ENCODE measurements around the gene PARM1.

Gene PARM1

DNA sequence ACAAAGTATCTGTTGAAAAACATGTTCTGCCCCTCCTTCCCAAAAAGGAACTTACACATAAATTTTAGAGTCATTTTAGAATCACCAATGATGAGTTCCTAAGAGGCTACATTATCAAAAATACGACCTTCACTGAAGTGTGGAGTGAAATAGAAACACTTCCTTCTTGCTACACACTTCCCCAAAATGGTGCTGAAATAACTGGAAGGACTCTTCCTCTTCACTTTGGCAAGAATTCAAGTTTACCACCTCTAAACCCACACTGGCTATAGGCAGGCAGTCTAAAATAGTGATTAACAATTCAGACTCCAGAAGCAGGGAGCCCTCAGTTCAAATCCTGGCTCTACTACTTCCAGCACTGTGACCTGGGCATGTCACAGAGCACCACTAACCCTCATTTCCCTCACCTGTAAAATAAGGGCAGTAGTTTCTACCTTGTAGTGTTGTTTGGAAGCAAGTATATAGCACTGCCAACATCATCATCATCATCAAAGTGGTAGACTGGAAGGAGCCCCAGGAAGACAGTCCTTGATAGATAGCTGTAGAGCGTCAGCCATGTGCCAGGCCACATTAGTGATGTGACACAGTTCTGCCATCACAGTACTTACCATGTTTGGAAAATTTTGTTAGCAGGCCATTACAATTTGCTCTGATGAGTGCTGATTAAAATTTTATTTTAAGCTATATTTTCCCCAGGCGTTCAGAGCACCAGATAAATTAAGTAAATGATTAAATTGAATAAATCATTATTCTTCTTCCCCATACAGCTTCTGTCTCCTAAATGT is 103.3 kb downstream of the PARM1 start:
- H3K27me3 ChIP-seq (ENCODE audit: insufficient read depth, poor library complexity, severe bottlenecking): no peaks in the 10 kb centered on the region
- TF ChIP-seq, protein P1, sequence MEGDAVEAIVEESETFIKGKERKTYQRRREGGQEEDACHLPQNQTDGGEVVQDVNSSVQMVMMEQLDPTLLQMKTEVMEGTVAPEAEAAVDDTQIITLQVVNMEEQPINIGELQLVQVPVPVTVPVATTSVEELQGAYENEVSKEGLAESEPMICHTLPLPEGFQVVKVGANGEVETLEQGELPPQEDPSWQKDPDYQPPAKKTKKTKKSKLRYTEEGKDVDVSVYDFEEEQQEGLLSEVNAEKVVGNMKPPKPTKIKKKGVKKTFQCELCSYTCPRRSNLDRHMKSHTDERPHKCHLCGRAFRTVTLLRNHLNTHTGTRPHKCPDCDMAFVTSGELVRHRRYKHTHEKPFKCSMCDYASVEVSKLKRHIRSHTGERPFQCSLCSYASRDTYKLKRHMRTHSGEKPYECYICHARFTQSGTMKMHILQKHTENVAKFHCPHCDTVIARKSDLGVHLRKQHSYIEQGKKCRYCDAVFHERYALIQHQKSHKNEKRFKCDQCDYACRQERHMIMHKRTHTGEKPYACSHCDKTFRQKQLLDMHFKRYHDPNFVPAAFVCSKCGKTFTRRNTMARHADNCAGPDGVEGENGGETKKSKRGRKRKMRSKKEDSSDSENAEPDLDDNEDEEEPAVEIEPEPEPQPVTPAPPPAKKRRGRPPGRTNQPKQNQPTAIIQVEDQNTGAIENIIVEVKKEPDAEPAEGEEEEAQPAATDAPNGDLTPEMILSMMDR (IDR thresholded peaks at IDR 0.05; ENCODE audit: insufficient read depth, low read length): no peak
- peak; percentile 99 for TF ChIP-seq SPI1 (IDR thresholded peaks at IDR 0.05; ENCODE audit: borderline replicate concordance, low read depth)
- peak overlapping the region; percentile 48 for H3K27ac ChIP-seq (replicated peaks)
- DNase-seq (ENCODE audit: low read depth in 1 of 2, low spot score in 1 of 2): peak; percentile 3 to 67
- H3K4me3 ChIP-seq (replicated peaks; ENCODE audit: insufficient read depth, low read length): no peak overlapping the region

DNA sequence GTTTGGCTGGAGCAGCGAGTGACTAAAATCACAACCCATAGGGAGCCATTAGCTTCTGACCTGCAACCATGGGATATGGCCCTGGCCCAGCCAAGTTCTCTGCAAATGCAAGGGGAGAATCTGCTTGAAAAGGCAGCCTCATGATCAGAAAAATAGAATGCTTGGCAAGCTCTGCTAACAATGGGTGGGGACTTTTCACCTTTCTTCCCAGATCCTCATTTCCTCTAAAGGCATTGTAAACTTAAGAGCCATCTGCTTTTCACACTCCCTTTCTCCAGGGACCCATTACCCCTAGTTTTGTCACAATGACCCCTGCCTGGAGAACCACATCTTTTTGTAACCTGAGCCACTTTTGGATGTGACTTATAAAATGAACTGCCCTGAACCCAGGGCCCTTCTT is 104.3 kb downstream of the PARM1 start:
- no peak overlapping the region for H3K4me3 ChIP-seq (replicated peaks; ENCODE audit: insufficient read depth, low read length)
- DNase-seq (ENCODE audit: low read depth in 1 of 2, low spot score in 1 of 2): no peak
- TF ChIP-seq GABPA (IDR thresholded peaks at IDR 0.05; ENCODE audit: low read depth) (no peak), POLR2AphosphoS5 (IDR thresholded peaks at IDR 0.05; ENCODE audit: low read depth) (no peak), SPI1 (IDR thresholded peaks at IDR 0.05; ENCODE audit: borderline replicate concordance, low read depth) (no peak)
- TF ChIP-seq, protein P2, sequence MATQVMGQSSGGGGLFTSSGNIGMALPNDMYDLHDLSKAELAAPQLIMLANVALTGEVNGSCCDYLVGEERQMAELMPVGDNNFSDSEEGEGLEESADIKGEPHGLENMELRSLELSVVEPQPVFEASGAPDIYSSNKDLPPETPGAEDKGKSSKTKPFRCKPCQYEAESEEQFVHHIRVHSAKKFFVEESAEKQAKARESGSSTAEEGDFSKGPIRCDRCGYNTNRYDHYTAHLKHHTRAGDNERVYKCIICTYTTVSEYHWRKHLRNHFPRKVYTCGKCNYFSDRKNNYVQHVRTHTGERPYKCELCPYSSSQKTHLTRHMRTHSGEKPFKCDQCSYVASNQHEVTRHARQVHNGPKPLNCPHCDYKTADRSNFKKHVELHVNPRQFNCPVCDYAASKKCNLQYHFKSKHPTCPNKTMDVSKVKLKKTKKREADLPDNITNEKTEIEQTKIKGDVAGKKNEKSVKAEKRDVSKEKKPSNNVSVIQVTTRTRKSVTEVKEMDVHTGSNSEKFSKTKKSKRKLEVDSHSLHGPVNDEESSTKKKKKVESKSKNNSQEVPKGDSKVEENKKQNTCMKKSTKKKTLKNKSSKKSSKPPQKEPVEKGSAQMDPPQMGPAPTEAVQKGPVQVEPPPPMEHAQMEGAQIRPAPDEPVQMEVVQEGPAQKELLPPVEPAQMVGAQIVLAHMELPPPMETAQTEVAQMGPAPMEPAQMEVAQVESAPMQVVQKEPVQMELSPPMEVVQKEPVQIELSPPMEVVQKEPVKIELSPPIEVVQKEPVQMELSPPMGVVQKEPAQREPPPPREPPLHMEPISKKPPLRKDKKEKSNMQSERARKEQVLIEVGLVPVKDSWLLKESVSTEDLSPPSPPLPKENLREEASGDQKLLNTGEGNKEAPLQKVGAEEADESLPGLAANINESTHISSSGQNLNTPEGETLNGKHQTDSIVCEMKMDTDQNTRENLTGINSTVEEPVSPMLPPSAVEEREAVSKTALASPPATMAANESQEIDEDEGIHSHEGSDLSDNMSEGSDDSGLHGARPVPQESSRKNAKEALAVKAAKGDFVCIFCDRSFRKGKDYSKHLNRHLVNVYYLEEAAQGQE (IDR thresholded peaks at IDR 0.05; ENCODE audit: insufficient replicate concordance, low read depth): no peak

DNA sequence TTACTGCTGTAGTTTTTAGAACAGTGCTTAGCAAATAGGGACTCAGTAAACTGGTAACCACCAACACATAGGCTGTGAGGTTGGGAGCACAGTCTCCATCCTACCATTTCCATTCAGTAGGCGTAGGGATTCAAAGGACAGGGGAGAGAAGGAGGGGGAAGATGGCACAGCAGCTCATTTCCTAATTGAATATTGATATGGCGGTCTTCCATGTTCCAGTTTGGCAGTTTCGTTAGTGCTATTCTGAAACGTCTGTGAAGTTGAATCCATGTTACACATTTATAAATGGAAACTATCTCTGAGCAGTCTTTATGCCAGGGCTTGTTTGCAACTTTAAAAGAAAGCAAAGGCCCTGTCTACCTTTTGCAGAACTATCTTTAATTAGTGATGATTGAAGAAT is 105.5 kb downstream of the PARM1 start:
- TF ChIP-seq POLR2AphosphoS5 (IDR thresholded peaks at IDR 0.05; ENCODE audit: low read depth): no peak
- TF ChIP-seq SPI1 (IDR thresholded peaks at IDR 0.05; ENCODE audit: borderline replicate concordance, low read depth): no peak
- no peak overlapping the region for H3K4me3 ChIP-seq (replicated peaks; ENCODE audit: insufficient read depth, low read length)
- no peak overlapping the region for H3K27ac ChIP-seq (replicated peaks)

More for the DNA sequence above, 104.3 kb downstream of the PARM1 start:
- no peaks in the 10 kb centered on the region for H3K27me3 ChIP-seq (ENCODE audit: insufficient read depth, poor library complexity, severe bottlenecking)
- H3K27ac ChIP-seq (replicated peaks): no peak overlapping the region

DNA sequence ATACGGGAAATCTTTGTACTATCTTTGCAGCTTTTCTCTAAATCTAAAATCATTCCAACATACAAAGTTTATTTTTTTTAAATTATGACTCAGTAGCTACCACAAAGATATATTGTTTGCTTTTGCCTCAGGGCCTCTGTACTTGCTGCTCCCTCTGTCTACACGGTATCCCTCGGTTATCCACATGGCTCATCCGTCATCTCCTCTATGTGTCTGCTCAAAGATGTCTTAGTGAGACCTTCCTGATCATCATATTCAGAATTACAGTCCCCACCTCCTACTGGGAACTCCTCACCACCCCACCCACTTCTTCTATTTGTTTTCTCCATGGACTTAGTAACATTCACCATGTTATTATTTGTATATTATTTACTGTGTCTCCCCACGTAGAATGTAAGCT is 107.8 kb downstream of the PARM1 start:
- Histone ChIP-seq H3K27ac (replicated peaks) (no peak overlapping the region), H3K4me3 (replicated peaks; ENCODE audit: insufficient read depth, low read length) (no peak overlapping the region), H3K27me3 (ENCODE audit: insufficient read depth, poor library complexity, severe bottlenecking) (no peaks in the 10 kb centered on the region)
- no peak for DNase-seq (ENCODE audit: low read depth in 1 of 2, low spot score in 1 of 2)
- TF ChIP-seq, protein P2 (IDR thresholded peaks at IDR 0.05; ENCODE audit: insufficient replicate concordance, low read depth): no peak
- TF ChIP-seq GABPA (IDR thresholded peaks at IDR 0.05; ENCODE audit: low read depth) (no peak), POLR2AphosphoS5 (IDR thresholded peaks at IDR 0.05; ENCODE audit: low read depth) (no peak), SPI1 (IDR thresholded peaks at IDR 0.05; ENCODE audit: borderline replicate concordance, low read depth) (no peak)
- TF ChIP-seq, protein P1 (IDR thresholded peaks at IDR 0.05; ENCODE audit: insufficient read depth, low read length): no peak

More for the DNA sequence above, 105.5 kb downstream of the PARM1 start:
- no peaks in the 10 kb centered on the region for H3K27me3 ChIP-seq (ENCODE audit: insufficient read depth, poor library complexity, severe bottlenecking)
- DNase-seq (ENCODE audit: low read depth in 1 of 2, low spot score in 1 of 2): no peak
